OCI-LY7 (cell line): ENCODE results near the gene CNTNAP5.

Experiments used
- EZH2phosphoT487 ChIP-seq: fragments of 200-600 bp; sonication (generic); IDR thresholded peaks from 2 replicates; pipeline ENCODE4 v1.6.1; 2018; ENCODE audit warnings: low read depth, borderline replicate concordance, mild to moderate bottlenecking, mixed run types, antibody characterized with exemption, low read length, moderate library complexity, mixed read lengths
- TF ChIP-seq, protein P1 (sequence below): fragments of 200-600 bp; sonication (generic); conservative IDR thresholded peaks from 2 replicates; pipeline ENCODE4 v1.5.1; 2014; ENCODE audit warnings: mild to moderate bottlenecking, antibody characterized with exemption, low read length, moderate library complexity, mixed read lengths

GRCh38 chr2:124887466-124887865 lies 862.4 kb downstream of the CNTNAP5 start:
- TF ChIP-seq, protein P1, sequence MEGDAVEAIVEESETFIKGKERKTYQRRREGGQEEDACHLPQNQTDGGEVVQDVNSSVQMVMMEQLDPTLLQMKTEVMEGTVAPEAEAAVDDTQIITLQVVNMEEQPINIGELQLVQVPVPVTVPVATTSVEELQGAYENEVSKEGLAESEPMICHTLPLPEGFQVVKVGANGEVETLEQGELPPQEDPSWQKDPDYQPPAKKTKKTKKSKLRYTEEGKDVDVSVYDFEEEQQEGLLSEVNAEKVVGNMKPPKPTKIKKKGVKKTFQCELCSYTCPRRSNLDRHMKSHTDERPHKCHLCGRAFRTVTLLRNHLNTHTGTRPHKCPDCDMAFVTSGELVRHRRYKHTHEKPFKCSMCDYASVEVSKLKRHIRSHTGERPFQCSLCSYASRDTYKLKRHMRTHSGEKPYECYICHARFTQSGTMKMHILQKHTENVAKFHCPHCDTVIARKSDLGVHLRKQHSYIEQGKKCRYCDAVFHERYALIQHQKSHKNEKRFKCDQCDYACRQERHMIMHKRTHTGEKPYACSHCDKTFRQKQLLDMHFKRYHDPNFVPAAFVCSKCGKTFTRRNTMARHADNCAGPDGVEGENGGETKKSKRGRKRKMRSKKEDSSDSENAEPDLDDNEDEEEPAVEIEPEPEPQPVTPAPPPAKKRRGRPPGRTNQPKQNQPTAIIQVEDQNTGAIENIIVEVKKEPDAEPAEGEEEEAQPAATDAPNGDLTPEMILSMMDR, result no peak
- no peak for TF ChIP-seq EZH2phosphoT487
